GM21367 (cell line): ENCODE results near the gene SRF.

Source experiments
- ATAC-seq: cut with Tn5 transposase; IDR thresholded peaks from one replicate; pipeline ENCODE4 v1.9.1; 2021; ENCODE audit not compliant: unreplicated experiment

Gene SRF

GRCh38 chr6:43181621-43181941 lies 10.5 kb downstream of the SRF start:
- no peak for ATAC-seq

DNA sequence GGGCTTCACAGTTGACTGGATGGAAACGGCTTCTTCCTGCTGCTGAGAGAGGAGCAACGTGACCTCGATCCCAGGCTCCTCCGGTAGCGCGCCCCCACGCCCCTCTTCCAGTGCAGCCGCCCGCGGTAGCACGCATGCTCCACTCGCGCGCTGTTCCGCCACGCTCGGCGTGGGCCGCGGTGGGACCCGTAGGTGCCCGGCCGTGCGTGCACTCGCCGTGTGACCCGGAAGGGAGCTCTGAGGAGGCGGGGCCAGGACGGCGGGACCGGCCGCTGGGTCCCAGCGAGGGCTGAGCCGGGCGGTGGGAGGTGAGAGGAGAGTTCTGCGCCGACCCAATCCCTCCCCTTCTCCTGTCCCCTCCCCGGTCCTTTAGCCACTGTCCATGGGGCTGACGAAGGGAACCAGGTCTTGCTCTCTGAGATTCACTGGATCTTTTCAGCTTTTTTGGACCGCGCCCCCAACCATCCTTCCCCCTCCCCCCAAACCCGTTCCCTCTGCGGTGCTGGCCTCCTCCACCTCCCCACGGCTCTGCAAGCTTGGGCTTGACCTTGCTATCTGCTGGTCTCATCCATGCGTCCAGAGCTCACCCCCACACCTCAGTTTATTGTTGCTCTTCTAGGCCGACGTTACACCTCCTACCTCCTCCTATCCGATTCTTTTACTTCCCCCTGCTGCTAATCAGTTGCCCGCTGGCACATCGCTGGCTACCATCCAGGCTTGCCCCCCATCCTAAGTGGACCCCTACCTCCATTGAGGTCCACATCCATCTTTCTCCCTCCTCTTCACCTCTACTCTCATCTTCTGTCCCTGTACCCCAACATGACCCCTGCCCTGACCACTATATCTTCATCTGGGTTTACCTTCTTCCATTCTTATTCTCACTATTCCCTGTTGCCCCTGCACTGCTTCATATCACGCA lies 11.1 kb downstream of the SRF start, which contains the start of gene CUL9:
Gene CUL9, plus strand, starts transcription at position 255 of the 919 bp plus-strand sequence. CDS start 2,115 bp downstream, outside the sequence.
- ATAC-seq = peak; percentile 77

- no peak for ATAC-seq
Observed at GRCh38 chr6:43183441-43183840, 12.4 kb downstream of the SRF start.

DNA sequence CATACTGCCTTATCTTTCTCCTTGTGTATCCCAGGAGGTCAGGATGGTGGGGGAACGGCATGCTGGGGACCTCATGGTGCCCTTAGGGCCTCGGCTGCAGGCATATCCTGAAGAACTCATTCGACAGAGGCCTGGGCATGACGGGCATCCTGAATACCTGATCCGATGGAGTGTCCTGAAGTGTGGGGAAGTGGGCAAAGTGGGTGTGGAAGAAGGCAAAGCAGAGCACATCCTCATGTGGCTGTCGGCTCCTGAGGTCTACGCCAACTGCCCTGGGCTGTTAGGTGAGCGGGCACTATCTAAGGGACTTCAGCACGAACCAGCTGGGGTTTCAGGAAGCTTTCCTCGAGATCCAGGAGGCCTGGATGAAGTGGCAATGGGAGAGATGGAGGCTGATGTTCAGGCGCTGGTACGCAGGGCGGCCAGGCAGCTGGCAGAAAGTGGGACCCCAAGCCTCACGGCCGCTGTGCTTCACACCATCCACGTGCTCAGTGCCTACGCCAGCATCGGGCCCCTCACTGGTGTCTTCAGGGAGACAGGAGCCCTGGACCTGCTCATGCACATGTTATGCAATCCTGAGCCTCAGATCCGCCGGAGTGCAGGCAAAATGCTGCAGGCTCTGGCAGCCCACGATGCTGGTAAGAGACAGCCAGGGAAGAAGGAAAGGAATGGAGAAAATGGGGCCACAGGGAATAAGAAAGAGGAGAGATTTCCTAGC lies 13.4 kb downstream of the SRF start:
- ATAC-seq = no peak

DNA sequence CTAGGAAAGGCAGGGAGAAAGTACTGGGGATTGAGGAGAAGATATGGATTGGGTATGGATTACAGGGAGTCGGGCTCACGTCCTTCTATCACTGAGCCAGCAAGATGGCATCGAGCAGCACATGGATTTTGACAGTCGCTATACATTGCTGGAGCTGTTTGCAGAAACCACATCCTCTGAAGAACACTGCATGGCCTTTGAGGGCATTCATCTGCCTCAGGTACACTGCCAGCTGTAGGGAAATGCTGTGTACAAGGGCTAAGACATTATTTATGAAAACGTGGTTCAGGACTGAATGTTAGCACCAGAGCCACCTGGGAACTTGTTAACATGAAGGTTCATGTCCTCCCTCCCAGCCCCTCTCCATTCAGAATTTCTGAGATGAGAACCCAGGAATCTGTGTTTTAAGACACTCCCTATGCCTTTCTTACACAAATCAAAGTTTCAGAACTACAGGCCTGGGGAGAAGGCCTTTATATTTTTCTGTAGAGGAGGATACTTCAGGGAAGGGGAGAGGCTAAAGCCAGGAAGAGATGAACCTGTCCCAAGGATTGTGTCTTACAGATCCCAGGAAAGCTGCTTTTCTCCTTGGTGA lies 14.4 kb downstream of the SRF start:
- ATAC-seq = no peak

DNA sequence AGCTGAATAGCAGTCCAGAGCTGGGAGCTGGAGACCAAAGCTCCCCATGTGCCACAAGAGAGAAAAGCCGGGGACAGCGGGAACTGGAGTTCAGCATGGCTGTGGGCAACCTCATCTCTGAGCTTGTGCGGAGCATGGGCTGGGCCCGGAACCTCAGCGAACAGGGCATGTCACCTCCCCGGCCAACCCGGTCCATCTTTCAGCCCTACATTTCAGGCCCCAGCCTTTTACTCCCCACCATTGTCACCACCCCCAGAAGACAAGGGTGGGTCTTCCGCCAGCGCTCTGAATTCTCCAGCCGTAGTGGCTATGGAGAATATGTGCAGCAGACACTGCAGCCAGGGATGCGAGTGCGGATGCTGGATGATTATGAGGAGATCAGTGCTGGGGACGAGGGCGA lies 14.9 kb downstream of the SRF start:
- no peak for ATAC-seq

- ATAC-seq = no peak
Observed at GRCh38 chr6:43186706-43187105, 15.6 kb downstream of the SRF start.

- no peak for ATAC-seq
Observed at GRCh38 chr6:43187821-43188220, 16.8 kb downstream of the SRF start.

DNA sequence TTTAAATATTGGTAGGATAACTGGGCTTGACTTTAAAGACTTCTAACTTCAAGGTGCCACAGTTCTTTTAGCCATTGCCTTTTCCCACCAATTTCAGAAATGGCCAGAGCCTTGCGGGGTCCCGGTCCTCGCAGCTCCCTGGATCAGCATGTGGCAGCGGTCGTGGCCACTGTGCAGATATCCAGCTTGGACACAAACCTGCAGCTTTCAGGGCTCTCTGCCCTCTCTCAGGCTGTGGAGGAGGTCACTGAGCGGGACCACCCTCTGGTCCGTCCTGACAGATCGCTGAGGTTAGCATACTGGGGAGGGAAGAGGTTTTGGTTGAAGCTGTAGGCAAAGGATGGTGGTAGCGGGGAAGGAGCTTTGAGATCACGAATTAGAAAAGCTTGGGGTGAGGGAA lies 17.4 kb downstream of the SRF start:
- no peak for ATAC-seq

DNA sequence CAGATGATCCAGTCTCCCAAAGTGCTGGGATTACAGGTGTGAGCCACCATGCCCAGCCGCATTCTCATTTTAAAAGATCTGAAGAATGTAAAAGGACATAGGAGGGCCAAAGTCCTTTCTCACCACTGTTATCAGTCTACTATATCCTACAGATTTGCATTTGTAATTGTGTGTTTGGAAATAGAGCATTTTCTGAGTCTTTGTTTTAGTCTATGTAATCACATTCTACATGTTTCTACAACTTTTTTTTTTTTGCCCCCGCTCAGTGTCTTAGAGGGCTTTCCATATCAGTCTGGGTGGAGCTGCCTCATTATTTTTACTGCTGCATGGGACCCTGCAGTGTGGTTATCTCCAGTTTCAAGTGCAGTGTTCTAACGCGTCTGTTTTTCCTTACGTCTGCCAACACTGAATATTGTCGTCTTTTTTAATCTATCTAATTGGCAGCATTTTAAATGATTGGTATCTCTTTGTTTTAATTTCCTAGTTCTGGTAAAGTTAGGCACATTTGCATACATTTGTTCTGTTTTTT lies 18.8 kb downstream of the SRF start:
- ATAC-seq = no peak

GRCh38 chr6:43192911-43193310 lies 21.8 kb downstream of the SRF start:
- ATAC-seq = no peak

GRCh38 chr6:43193929-43194328 lies 22.9 kb downstream of the SRF start:
- no peak for ATAC-seq

DNA sequence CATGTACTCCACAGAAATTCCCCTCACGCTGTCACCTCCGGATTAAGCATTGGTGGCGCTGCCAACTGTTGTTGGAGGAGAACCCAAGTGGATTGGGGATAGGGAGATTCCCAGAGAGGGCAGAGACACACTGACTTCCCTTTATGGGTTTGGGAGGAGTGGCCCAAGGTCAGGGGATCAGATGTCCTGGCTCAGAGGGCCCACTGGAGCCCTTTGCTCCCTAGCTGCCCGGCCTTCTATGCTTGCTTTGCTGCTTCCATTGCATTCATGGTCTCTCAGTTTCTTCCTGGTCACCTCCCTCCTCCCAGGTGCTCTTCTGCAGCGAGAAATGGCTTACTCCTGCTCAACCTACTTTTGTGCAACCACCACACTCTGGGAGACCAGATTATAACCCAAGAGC lies 25.3 kb downstream of the SRF start:
- no peak for ATAC-seq

GRCh38 chr6:43199912-43200311 lies 28.8 kb downstream of the SRF start:
- no peak for ATAC-seq

DNA sequence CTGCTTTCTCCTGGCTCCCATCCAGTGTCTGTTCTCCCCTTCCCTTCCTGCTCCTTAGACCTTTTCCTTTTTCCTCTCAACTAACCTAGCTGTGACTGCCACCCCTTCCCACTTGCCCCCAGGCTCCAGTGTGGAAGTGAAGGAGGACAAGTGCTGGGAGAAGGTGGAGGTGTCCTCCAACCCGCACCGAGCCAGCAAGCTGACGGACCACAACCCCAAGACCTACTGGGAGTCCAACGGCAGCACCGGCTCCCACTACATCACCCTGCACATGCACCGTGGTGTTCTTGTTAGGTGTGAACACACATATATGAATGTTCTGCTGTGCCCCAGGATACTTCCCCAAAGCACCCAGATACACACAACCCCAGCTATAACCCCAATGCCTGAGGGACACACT lies 29.5 kb downstream of the SRF start:
- no peak for ATAC-seq

GRCh38 chr6:43202451-43202850 lies 31.4 kb downstream of the SRF start:
- ATAC-seq = no peak

- no peak for ATAC-seq
Observed at GRCh38 chr6:43203029-43203717, 32.1 kb downstream of the SRF start.

GRCh38 chr6:43203718-43204095 lies 32.6 kb downstream of the SRF start:
- ATAC-seq = no peak

DNA sequence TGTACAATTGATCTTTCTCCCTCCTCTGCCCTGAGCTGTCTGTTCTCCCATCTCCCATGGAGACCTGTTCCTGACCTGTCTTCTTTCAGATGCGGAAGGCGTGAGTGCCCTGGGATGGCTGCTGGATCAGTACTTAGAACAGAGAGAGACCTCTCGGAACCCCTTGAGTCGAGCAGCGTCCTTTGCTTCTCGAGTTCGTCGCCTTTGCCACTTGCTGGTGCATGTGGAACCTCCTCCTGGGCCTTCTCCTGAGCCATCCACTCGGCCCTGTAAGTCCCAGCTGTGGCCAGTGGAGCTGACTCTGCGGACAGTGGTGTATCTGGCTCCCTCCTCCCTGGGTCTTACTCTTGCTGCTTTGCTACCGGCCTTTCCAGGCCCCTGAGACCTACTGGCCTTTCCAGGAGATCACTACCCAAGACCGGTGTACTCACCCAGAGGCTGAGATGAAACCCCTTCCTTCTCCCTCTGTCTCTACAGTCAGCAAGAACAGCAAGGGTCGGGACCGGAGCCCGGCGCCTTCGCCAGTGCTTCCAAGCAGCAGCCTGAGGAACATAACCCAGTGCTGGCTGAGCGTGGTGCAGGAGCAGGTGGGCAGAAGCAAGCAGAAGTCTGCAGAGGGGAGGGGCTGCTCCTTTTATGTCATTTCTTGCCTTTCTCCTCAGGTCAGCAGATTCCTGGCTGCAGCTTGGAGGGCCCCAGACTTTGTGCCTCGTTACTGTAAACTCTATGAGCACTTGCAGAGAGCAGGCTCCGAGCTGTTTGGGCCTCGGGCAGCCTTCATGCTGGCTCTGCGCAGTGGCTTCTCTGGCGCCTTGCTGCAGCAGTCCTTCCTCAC lies 33.4 kb downstream of the SRF start:
- no peak for ATAC-seq

DNA sequence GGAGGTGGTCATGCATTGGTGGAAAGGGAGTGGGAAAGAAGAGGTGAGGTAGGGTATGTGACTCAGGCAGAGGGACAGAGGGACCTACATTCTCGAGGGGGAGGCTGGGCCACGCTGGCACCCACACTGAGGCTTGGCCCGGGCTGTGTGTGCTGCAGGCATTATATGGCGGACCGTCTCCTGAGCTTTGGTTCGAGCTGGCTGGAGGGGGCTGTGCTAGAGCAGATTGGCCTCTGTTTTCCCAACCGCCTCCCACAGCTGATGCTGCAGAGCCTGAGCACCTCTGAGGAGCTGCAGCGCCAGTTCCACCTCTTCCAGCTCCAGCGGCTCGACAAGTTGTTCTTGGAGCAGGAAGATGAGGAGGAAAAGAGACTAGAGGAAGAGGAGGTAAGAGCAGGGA lies 34.8 kb downstream of the SRF start:
- no peak for ATAC-seq
